Measurements from ENCODE around the gene BMF. TPM values are rescaled to one million over a fixed set of nuclear protein-coding genes. Genes with fewer than 3 reads are reported as not detected.

Gene BMF
- total and polyA plus RNA-seq, 4 donors: 8.8 to 42.5 (median 11.1) TPM

GRCh38 chr15:40094156-40094555 lies 14.5 kb downstream of the BMF start:
- Histone ChIP-seq H3K4me1 (ENCODE audit: control insufficient read depth in 5 of 5, insufficient read depth in 5 of 5, low read length in 5 of 5) (peaks cover 17 to 70% (median 59%) of the 10 kb centered on the region in 5 donors), H3K4me3 (no peak overlapping the region), H3K36me3 (ENCODE audit: control insufficient read depth in 4 of 4, insufficient read depth in 4 of 4, low read length in 4 of 4) (peaks cover 0 to 25% (median 10%) of the 10 kb centered on the region in 4 donors), H3K9me3 (ENCODE audit: control insufficient read depth in 4 of 4, insufficient read depth in 3 of 4, low read length in 3 of 4) (no peaks in the 10 kb centered on the region), H3K27ac (ENCODE audit: low read depth in 1 of 2, low read length in 1 of 2) (peak overlapping the region in 1 of 2 donors; percentile 42), H3K9ac (ENCODE audit: insufficient read depth in 1 of 2, low read length in 2 of 2) (no peak overlapping the region), H3K27me3 (ENCODE audit: control insufficient read depth in 3 of 3, insufficient read depth in 3 of 3, low read length in 2 of 3) (no peaks in the 10 kb centered on the region)
- DNase-seq (no peak), ATAC-seq (ENCODE audit: insufficient read depth, low FRiP score) (no peak)
- TF ChIP-seq CTCF (IDR thresholded peaks at IDR 0.05; ENCODE audit: control extremely low read depth, extremely low read depth): no peak
- WGBS, 2 donors: 95% methylated on average over 4 of the region's 4 CpGs

- H3K4me1 ChIP-seq (ENCODE audit: control insufficient read depth in 5 of 5, insufficient read depth in 5 of 5, low read length in 5 of 5): peaks cover 22 to 71% (median 56%) of the 10 kb centered on the region in 5 donors
- DNase-seq (peak in 1 of 3 donors; percentile 71), ATAC-seq (ENCODE audit: insufficient read depth, low FRiP score) (no peak)
Measured at GRCh38 chr15:40092979-40093869, 15.5 kb downstream of the BMF start.

GRCh38 chr15:40092256-40092978 lies 16.3 kb downstream of the BMF start:
- no peak for TF ChIP-seq CTCF (IDR thresholded peaks at IDR 0.05; ENCODE audit: control extremely low read depth, extremely low read depth)
- WGBS, 2 donors: 36 to 62% methylated on average over 11 of the region's 11 CpGs
- H3K9me3 ChIP-seq (ENCODE audit: control insufficient read depth in 4 of 4, insufficient read depth in 3 of 4, low read length in 3 of 4): no peaks in the 10 kb centered on the region
- H3K36me3 ChIP-seq (ENCODE audit: control insufficient read depth in 4 of 4, insufficient read depth in 4 of 4, low read length in 4 of 4): peaks cover 0 to 25% (median 10%) of the 10 kb centered on the region in 4 donors
- ATAC-seq (ENCODE audit: insufficient read depth, low FRiP score) (peak; percentile 43), DNase-seq (peak; percentile 94 to 99 (median 98))
- H3K9ac ChIP-seq (ENCODE audit: insufficient read depth in 1 of 2, low read length in 2 of 2): peak overlapping the region; percentile 21 to 62
- no peaks in the 10 kb centered on the region for H3K27me3 ChIP-seq (ENCODE audit: control insufficient read depth in 3 of 3, insufficient read depth in 3 of 3, low read length in 2 of 3)
- peaks cover 17 to 65% (median 51%) of the 10 kb centered on the region in 5 donors for H3K4me1 ChIP-seq (ENCODE audit: control insufficient read depth in 5 of 5, insufficient read depth in 5 of 5, low read length in 5 of 5)
- no peak overlapping the region for H3K4me3 ChIP-seq
- H3K27ac ChIP-seq (ENCODE audit: low read depth in 1 of 2, low read length in 1 of 2): peak overlapping the region; percentile 62 to 83

More at GRCh38 chr15:40092979-40093869, 15.5 kb downstream of the BMF start:
- Histone ChIP-seq H3K27me3 (ENCODE audit: control insufficient read depth in 3 of 3, insufficient read depth in 3 of 3, low read length in 2 of 3) (no peaks in the 10 kb centered on the region), H3K27ac (ENCODE audit: low read depth in 1 of 2, low read length in 1 of 2) (peak overlapping the region; percentile 62 to 83), H3K9ac (ENCODE audit: insufficient read depth in 1 of 2, low read length in 2 of 2) (peak overlapping the region in 1 of 2 donors; percentile 62), H3K9me3 (ENCODE audit: control insufficient read depth in 4 of 4, insufficient read depth in 3 of 4, low read length in 3 of 4) (no peaks in the 10 kb centered on the region), H3K36me3 (ENCODE audit: control insufficient read depth in 4 of 4, insufficient read depth in 4 of 4, low read length in 4 of 4) (peaks cover 0 to 25% (median 10%) of the 10 kb centered on the region in 4 donors), H3K4me3 (no peak overlapping the region)
- 40 to 50% methylated on average over 20 of the region's 20 CpGs for WGBS, 2 donors
- no peak for TF ChIP-seq CTCF (IDR thresholded peaks at IDR 0.05; ENCODE audit: control extremely low read depth, extremely low read depth)
